SU-DHL-6 (cell line): ENCODE results near the gene SEC16A.

ENCODE experiments used
- H2AFZ ChIP-seq: fragments of 200-600 bp; sonication (generic); 2 replicates; pipeline ENCODE4 v1.6.1; 2014; ENCODE audit warnings: low read depth, mild to moderate bottlenecking, moderate library complexity, mixed read lengths, antibody characterized with exemption, low read length; ENCODE audit not compliant: severe bottlenecking
- H3F3A ChIP-seq: fragments of 200-600 bp; shearing (Covaris generic); 2 replicates; pipeline ENCODE4 v1.6.0; 2016; ENCODE audit warnings: antibody characterized with exemption, mild to moderate bottlenecking; ENCODE audit not compliant: insufficient read depth
- H3K27ac ChIP-seq: fragments of 200-600 bp; sonication (generic); 2 replicates; pipeline ENCODE4 v1.5.1; 2016; ENCODE audit warnings: low read depth, mild to moderate bottlenecking, low read length, moderate library complexity, mixed read lengths
- H3K27me3 ChIP-seq: fragments of 200-600 bp; sonication (generic), shearing (Covaris generic); 2 replicates; pipeline ENCODE4 v1.6.0; 2014; ENCODE audit warnings: mild to moderate bottlenecking, low read length
- H3K36me3 ChIP-seq: fragments of 200-600 bp; sonication (generic); 2 replicates; pipeline ENCODE4 v1.6.1; 2014; ENCODE audit warnings: mild to moderate bottlenecking, low read length, mixed read lengths
- H3K4me2 ChIP-seq: fragments of 300-600, 200-600 bp; shearing (Covaris generic), sonication (generic); 2 replicates; pipeline ENCODE4 v1.6.0; 2014; ENCODE audit warnings: low read length, low read depth, mild to moderate bottlenecking; ENCODE audit not compliant: poor library complexity, severe bottlenecking
- H3K4me3 ChIP-seq: fragments of 200-600 bp; sonication (generic); 2 replicates; pipeline ENCODE4 v1.5.1; 2014; ENCODE audit warnings: antibody characterized with exemption, low read length, mild to moderate bottlenecking, mixed read lengths; ENCODE audit not compliant: insufficient read depth, poor library complexity, severe bottlenecking
- H3K79me2 ChIP-seq: fragments of 200-600 bp; sonication (generic); 2 replicates; pipeline ENCODE4 v1.6.1; 2014; ENCODE audit warnings: mild to moderate bottlenecking, low read length, moderate library complexity; ENCODE audit not compliant: insufficient read depth
- H3K9ac ChIP-seq: fragments of 200-600 bp; sonication (generic); 2 replicates; pipeline ENCODE4 v1.7.0; 2014; ENCODE audit warnings: mild to moderate bottlenecking, low read length
- H3K9me2 ChIP-seq: fragments of 200-600 bp; sonication (generic); replicated peaks from 2 replicates; pipeline ENCODE4 v1.6.1; 2014; ENCODE audit warnings: low read length; ENCODE audit not compliant: insufficient read depth
- H3K9me3 ChIP-seq: fragments of 200-600 bp; sonication (generic); 2 replicates; pipeline ENCODE4 v1.6.1; 2014; ENCODE audit warnings: low read length, mixed read lengths; ENCODE audit not compliant: insufficient read depth
- H4K20me1 ChIP-seq: fragments of 200-600 bp; sonication (generic); 2 replicates; pipeline ENCODE4 v1.6.1; 2014; ENCODE audit warnings: low read depth, mild to moderate bottlenecking, antibody characterized with exemption, low read length, moderate library complexity, mixed read lengths
- CTCF ChIP-seq: fragments of 200-600 bp; sonication (generic); IDR thresholded peaks from one replicate; pipeline ENCODE4 v1.5.1; 2017; ENCODE audit warnings: antibody characterized with exemption, mild to moderate bottlenecking, low read length, moderate library complexity; ENCODE audit not compliant: insufficient read depth, poor library complexity, severe bottlenecking
- EZH2phosphoT487 ChIP-seq: fragments of 200-600 bp; sonication (generic), shearing (Covaris generic); conservative IDR thresholded peaks from 2 replicates; pipeline ENCODE4 v1.6.1; 2018; ENCODE audit warnings: mild to moderate bottlenecking, antibody characterized with exemption, low read length, moderate library complexity, mixed read lengths

The SEC16A gene

DNA sequence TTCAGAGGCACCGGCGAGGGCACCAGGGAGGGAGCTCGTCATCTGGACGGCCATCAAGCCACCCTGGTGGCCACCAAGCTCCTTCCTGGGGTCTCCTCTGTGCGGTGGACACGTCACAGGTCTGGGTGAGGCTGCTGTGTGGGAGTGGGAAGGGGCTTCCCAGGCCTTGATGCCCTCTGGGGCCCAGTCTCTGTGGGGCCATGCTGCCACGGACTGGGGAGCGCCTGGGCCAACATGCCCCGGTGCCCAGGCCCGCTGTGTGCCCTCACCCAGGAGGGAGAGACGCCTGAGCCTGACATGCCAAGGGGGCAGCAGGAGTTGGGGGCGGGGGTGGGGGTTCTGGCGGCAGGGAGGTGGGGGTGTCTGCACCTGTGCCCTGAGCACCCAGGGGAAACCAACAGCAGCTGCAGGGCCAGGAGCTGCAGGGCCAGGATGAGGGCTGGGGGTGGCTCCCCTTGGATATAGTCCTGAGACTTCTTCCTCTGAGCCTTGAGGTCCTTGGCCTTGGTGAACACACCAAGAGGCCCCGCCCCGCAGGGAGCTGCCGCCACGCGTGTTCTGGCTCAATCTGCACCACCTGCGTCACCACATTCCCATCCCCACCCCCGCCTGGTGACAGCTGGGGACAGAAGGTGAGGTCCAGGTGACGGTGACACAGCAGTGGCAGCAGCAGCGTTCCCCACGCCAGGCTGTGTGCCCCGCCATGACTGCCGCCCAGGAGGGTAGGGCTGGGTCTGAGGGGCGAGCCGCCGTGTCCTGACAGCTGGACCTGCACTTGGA lies 15.3 kb upstream of the SEC16A start:
- H3K4me3 ChIP-seq, result no peak overlapping the region
- TF ChIP-seq CTCF (no peak), EZH2phosphoT487 (no peak)
- no peaks in the 10 kb centered on the region for H3K36me3 ChIP-seq
- no peaks in the 10 kb centered on the region for H3F3A ChIP-seq
- H3K9me2 ChIP-seq, result no peaks in the 10 kb centered on the region
- H3K9me3 ChIP-seq, result no peaks in the 10 kb centered on the region
- no peaks in the 10 kb centered on the region for H4K20me1 ChIP-seq
- H3K27me3 ChIP-seq, result no peaks in the 10 kb centered on the region
- no peak overlapping the region for H3K9ac ChIP-seq
- H2AFZ ChIP-seq, result no peak overlapping the region
- H3K27ac ChIP-seq, result no peak overlapping the region
- no peak overlapping the region for H3K4me2 ChIP-seq
- no peaks in the 10 kb centered on the region for H3K79me2 ChIP-seq

DNA sequence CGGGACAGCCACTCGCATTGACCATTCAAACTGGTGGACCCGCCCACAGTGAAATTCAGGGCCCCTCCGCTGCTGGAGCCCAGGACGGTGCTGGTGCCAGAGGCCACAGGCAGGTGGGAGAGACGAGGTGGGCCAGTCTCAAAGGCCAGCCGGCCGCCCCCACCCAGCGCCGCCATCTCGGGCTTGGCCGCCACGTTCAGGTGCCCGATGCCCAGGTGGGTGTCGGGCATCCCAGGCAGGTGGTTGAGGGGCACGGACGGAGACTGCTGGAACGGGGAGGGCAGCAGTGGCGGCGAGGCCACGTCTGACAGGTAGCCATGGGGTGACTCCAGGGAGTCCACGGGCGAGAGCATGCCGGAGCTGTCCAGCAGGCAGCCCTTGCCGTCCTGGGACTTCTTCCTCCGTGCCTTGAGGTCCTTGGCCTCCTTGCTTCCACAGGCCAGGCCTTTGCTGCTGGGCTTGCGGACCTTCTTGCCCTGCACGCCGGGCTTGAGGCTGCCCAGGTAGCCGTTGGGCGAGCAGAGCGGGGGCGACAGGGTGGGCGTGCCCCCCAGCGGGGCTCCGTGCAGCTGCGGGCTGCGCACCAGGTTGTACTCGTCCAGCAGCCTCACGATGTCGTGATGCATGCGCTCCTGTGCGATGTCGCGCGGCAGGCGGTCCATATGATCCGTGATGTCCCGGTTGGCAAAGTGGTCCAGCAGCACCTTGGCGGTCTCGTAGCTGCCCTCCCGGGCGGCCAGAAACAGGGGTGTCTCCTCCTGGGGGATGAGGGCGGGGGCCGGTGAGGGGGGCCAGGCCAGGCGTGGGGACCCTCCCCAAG lies 14.2 kb upstream of the SEC16A start:
- no peak overlapping the region for H3K4me3 ChIP-seq
- no peaks in the 10 kb centered on the region for H3K27me3 ChIP-seq
- H2AFZ ChIP-seq, result no peak overlapping the region
- no peaks in the 10 kb centered on the region for H3K79me2 ChIP-seq
- no peak overlapping the region for H3K27ac ChIP-seq
- H4K20me1 ChIP-seq, result no peaks in the 10 kb centered on the region
- no peak overlapping the region for H3K9ac ChIP-seq
- TF ChIP-seq CTCF (no peak), EZH2phosphoT487 (no peak)
- H3K9me3 ChIP-seq, result no peaks in the 10 kb centered on the region
- no peaks in the 10 kb centered on the region for H3K36me3 ChIP-seq
- no peak overlapping the region for H3K4me2 ChIP-seq
- H3K9me2 ChIP-seq, result no peaks in the 10 kb centered on the region
- H3F3A ChIP-seq, result no peaks in the 10 kb centered on the region

DNA sequence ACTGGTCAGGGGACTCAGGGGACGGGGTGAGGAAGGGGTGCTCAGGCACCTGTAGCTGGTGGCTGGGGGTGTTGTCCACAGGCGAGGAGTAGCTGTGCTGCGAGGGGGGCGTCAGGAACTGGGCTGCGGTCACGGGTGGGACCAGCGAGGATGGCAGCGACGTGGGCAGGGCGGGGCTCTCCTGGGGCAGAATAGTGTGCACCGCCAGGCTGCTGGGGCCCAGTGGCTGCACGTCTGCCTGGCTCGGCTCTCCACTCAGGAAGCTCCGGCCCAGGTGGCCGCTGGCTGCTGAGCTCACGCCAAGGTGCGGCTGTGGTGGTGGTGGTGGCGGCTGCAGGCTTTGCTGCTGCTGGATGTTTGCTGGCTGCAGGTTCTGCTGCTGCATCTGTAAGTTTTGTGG lies 13.3 kb upstream of the SEC16A start:
- H3K9me3 ChIP-seq, result no peaks in the 10 kb centered on the region
- TF ChIP-seq CTCF (no peak), EZH2phosphoT487 (no peak)
- no peaks in the 10 kb centered on the region for H3K27me3 ChIP-seq
- no peaks in the 10 kb centered on the region for H3F3A ChIP-seq
- H4K20me1 ChIP-seq, result no peaks in the 10 kb centered on the region
- H3K36me3 ChIP-seq, result no peaks in the 10 kb centered on the region
- no peak overlapping the region for H3K4me2 ChIP-seq
- no peak overlapping the region for H3K9ac ChIP-seq
- no peak overlapping the region for H2AFZ ChIP-seq
- H3K27ac ChIP-seq, result no peak overlapping the region
- no peak overlapping the region for H3K4me3 ChIP-seq
- H3K79me2 ChIP-seq, result no peaks in the 10 kb centered on the region
- H3K9me2 ChIP-seq, result no peaks in the 10 kb centered on the region
